SK-N-SH (cell line): ENCODE results near the gene PBX2. TPM values are rescaled to one million over a fixed set of nuclear protein-coding genes. Genes with fewer than 3 reads are reported as not detected.

ENCODE experiments used
- CTCF ChIA-PET: fragments of 300-600, 350-600 bp; formaldehyde crosslinking; extraction: SDS; loops from one replicate; lab custom pipeline; 2021; lab: Yijun Ruan, JAX
- POLR2A ChIA-PET: fragments of 350-600 bp; sonication (Branson Sonifier 250); formaldehyde crosslinking; extraction: SDS; loops from one replicate; lab custom pipeline; 2020; ENCODE audit warnings: antibody characterized with exemption, inconsistent platforms; lab: Yijun Ruan, JAX
- DNase-seq: peaks from one replicate; pipeline ENCODE4 v3.0.0; 2012
- H2AFZ ChIP-seq: fragments of 200-600 bp; sonication (generic); 2 replicates; pipeline ENCODE4 v1.8.1; 2016; ENCODE audit warnings: antibody characterized with exemption, mild to moderate bottlenecking, low read depth
- H3F3A ChIP-seq: fragments of 200-600 bp; sonication (generic); replicated peaks from 2 replicates; pipeline ENCODE3; 2016; ENCODE audit warnings: antibody characterized with exemption, mild to moderate bottlenecking; ENCODE audit not compliant: insufficient read depth
- H3K27ac ChIP-seq, 2 experiments: fragments of 200-500 bp in 1 of 2; fragments of 200-600 bp in 1 of 2; sonication (Bioruptor generic) in 1 of 2; sonication (generic), shearing (Covaris generic) in 1 of 2; 2 replicates each; pipeline versions ENCODE4 v1.5.1 to v1.6.1; 2014 to 2016; ENCODE audit warnings: low read depth in 2 of 2, inconsistent platforms in 1 of 2, low read length in 1 of 2, mild to moderate bottlenecking in 1 of 2, mixed read lengths in 1 of 2
- H3K27me3 ChIP-seq: fragments of 200-600 bp; sonication (generic), shearing (Covaris generic); 2 replicates; pipeline ENCODE4 v1.6.1; 2016; ENCODE audit warnings: mixed run types; ENCODE audit not compliant: insufficient read depth
- H3K36me3 ChIP-seq, 2 experiments: fragments of 200-500 bp in 1 of 2; fragments of 200-600 bp in 1 of 2; sonication (Bioruptor generic) in 1 of 2; sonication (generic) in 1 of 2; replicated peaks in 1 of 2; 2 replicates each; pipeline versions ENCODE3 to v1.5.1; 2014 to 2016; ENCODE audit warnings: low read length in 1 of 2, mild to moderate bottlenecking in 1 of 2; ENCODE audit not compliant: insufficient read depth in 2 of 2, control insufficient read depth in 1 of 2
- H3K4me1 ChIP-seq, 2 experiments: fragments of 200-500 bp in 1 of 2; fragments of 200-600 bp in 1 of 2; sonication (Bioruptor generic) in 1 of 2; sonication (generic), shearing (Covaris generic) in 1 of 2; 2 replicates each; pipeline versions ENCODE4 v1.5.1 to v1.6.1; 2014 to 2016; ENCODE audit warnings: low read depth in 1 of 2, low read length in 1 of 2, mixed run types in 1 of 2; ENCODE audit not compliant: insufficient read depth in 2 of 2, control insufficient read depth in 1 of 2
- H3K4me2 ChIP-seq: fragments of 200-600 bp; sonication (generic), shearing (Covaris generic); 2 replicates; pipeline ENCODE4 v1.6.1; 2017; ENCODE audit warnings: mixed run types
- H3K4me3 ChIP-seq, 2 experiments: fragments of 200-500 bp in 1 of 2; fragments of 200-600 bp in 1 of 2; sonication (Bioruptor generic) in 1 of 2; sonication (generic), shearing (Covaris generic) in 1 of 2; 2 replicates each; pipeline versions ENCODE4 v1.5.1 to v1.8.1; 2014 to 2016; ENCODE audit warnings: low read depth in 2 of 2, inconsistent platforms in 1 of 2, low read length in 1 of 2, mild to moderate bottlenecking in 1 of 2, mixed read lengths in 1 of 2, moderate library complexity in 1 of 2
- H3K79me2 ChIP-seq: fragments of 200-600 bp; sonication (generic); 2 replicates; pipeline ENCODE4 v1.8.1; 2017; ENCODE audit warnings: mild to moderate bottlenecking; ENCODE audit not compliant: insufficient read depth
- H3K9ac ChIP-seq: fragments of 200-600 bp; sonication (generic); 2 replicates; pipeline ENCODE4 v1.6.1; 2017; ENCODE audit warnings: mixed run types
- H3K9me2 ChIP-seq: fragments of 200-600 bp; sonication (generic); 2 replicates; pipeline ENCODE4 v1.6.1; 2017; ENCODE audit warnings: mixed run types
- H3K9me3 ChIP-seq: fragments of 200-600 bp; sonication (generic); 2 replicates; pipeline ENCODE4 v1.6.1; 2017; ENCODE audit warnings: mixed run types, mild to moderate bottlenecking, moderate library complexity
- H4K20me1 ChIP-seq: fragments of 200-600 bp; sonication (generic); 2 replicates; pipeline ENCODE4 v1.6.1; 2017; ENCODE audit warnings: mild to moderate bottlenecking, mixed run types; ENCODE audit not compliant: insufficient read depth
- GABPA ChIP-seq: IDR thresholded peaks from 2 replicates; pipeline ENCODE4 v1.4.0; 2012; ENCODE audit warnings: low read depth, mild to moderate bottlenecking
- MAX ChIP-seq: IDR thresholded peaks from 2 replicates; pipeline ENCODE4 v1.4.0; 2012; ENCODE audit warnings: low read depth
- MXI1 ChIP-seq: IDR thresholded peaks from 2 replicates; pipeline ENCODE4 v1.6.1; 2012; ENCODE audit warnings: mild to moderate bottlenecking, low read depth, low read length, improper control_type of control experiment
- RXRA ChIP-seq: IDR thresholded peaks from 2 replicates; pipeline ENCODE4 v1.4.0; 2012; ENCODE audit warnings: low read depth, mild to moderate bottlenecking, borderline replicate concordance
- WGBS: methylation state at CpG from one replicate; pipeline ENCODE4 v1.1.6; 2017; ENCODE audit warnings: low lambda C conversion rate; 5-methylcytosine and 5-hydroxymethylcytosine counted together
- polyA plus RNA-seq, 3 experiments: library from polyadenylated mRNA; depleted of rRNA; stranded (reverse); fragments of >200 nt; gene quantifications; 2 replicates each; pipeline ENCODE4 v1.2.3, GENCODE V29; 2012
- TF ChIP-seq, protein P1 (sequence below): IDR thresholded peaks from 2 replicates; pipeline ENCODE4 v1.4.0; 2012; ENCODE audit warnings: low read depth, borderline replicate concordance

PBX2 gene
- polyA plus RNA-seq, 1 of the 3 experiments (the other 2 are of a cell fraction), result 74.5 TPM

GRCh38 chr6:32151863-32152768 lies 37.9 kb downstream of the PBX2 start, which contains the start of gene PRRT1:
Gene PRRT1 (minus strand): TSS chr6:32151939. CDS start chr6:32151827, 112 bp downstream.
- peak within 1 kb of the TSS; percentile 94 for H3K4me2 ChIP-seq
- peaks cover 4% of the 10 kb centered on the region for H3F3A ChIP-seq
- H3K4me3 ChIP-seq, result peak within 1 kb of the TSS; percentile 75 to 81
- H3K79me2 ChIP-seq, result peaks cover 19% of the 10 kb centered on the region
- no peaks in the 10 kb centered on the region for H3K9me3 ChIP-seq
- peak within 1 kb of the TSS; percentile 84 for H3K9ac ChIP-seq
- no peaks in the 10 kb centered on the region for H4K20me1 ChIP-seq
- no peaks in the 10 kb centered on the region for H3K9me2 ChIP-seq
- peak within 1 kb of the TSS; percentile 86 to 95; a peak in 3 of 4 replicates for H3K27ac ChIP-seq
- peaks cover 13 to 31% of the 10 kb centered on the region in 2 experiments; a peak in 3 of 4 replicates for H3K4me1 ChIP-seq
- 55% methylated on average over 18 of the region's 24 CpGs for WGBS
- H2AFZ ChIP-seq, result peak within 1 kb of the TSS; percentile 87
- CTCF ChIA-PET, result interaction anchor here (0.6 to 0.9 kb wide), 5 partner anchors 14 to 111 kb away, joined by 3 to 8 read pairs (median 4); no protein-coding TSS in a partner anchor
- peaks cover 0 to 8% of the 10 kb centered on the region in 2 experiments for H3K36me3 ChIP-seq
- TF ChIP-seq RXRA, result no peak
- TF ChIP-seq, all 33 proteins: peak for 0
- POLR2A ChIA-PET, result interaction anchor here (1.6 kb wide), 1 partner anchor 25 kb away, joined by 5 read pairs; no protein-coding TSS in a partner anchor
- no peaks in the 10 kb centered on the region for H3K27me3 ChIP-seq
- DNase-seq, result peak; percentile 60

DNA sequence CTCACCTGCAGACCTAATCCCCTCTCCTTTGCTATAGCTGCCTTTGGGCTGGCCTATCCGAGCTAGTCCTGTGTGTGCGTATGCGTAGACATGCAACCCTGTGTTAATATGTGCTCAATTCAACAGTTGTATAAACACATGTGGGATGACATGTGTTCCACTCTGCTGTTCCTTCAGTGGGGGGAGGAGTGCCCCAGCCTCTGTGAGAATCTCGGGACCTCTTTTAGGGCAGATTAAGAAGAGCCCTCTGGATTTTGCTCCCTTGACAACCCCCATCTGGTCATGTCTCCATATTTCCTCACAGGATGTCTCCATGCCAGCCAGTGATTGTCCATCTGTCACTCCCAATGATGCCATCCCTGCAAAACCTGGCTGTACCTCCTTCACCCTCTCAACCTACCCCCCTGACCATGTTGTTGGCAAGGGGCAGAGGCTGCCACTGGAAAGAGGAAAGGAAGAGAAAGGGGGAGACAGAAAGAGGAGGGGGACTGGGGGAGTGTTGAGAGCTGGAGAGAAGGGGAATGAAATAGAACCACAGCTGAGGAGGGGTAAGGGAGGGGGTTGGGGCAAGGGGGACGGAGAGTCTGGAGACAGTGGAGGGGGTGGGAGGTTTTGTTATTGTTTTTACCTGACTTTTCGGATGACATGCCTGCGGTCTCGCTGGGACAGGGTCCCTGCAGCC lies 38.7 kb downstream of the PBX2 start:
- Histone ChIP-seq H3K4me3 (peak overlapping the region in 1 of 2 experiments; percentile 41; a peak in 3 of 4 replicates), H3K9ac (no peak overlapping the region), H3K9me2 (no peaks in the 10 kb centered on the region), H4K20me1 (no peaks in the 10 kb centered on the region), H3K79me2 (peaks cover 19% of the 10 kb centered on the region), H3F3A (peaks cover 4% of the 10 kb centered on the region), H3K27ac (no peak overlapping the region; a peak in 1 of 4 replicates), H3K4me1 (peaks cover 13 to 31% of the 10 kb centered on the region in 2 experiments; a peak in 3 of 4 replicates), H3K36me3 (peaks cover 0 to 2% of the 10 kb centered on the region in 2 experiments), H3K27me3 (no peaks in the 10 kb centered on the region), H3K9me3 (no peaks in the 10 kb centered on the region), H2AFZ (no peak overlapping the region), H3K4me2 (peak overlapping the region; percentile 64)
- WGBS, result 61% methylated on average over 7 of the region's 8 CpGs
- POLR2A ChIA-PET, result interaction anchor here (1.6 kb wide), 1 partner anchor 26 kb away, joined by 5 read pairs; no protein-coding TSS in a partner anchor
- CTCF ChIA-PET, result interaction anchor here (0.6 to 0.9 kb wide), 3 partner anchors 14 to 33 kb away, joined by 3 to 8 read pairs (median 3); no protein-coding TSS in a partner anchor
- DNase-seq, result no peak
- no peak for TF ChIP-seq GABPA
- TF ChIP-seq MXI1, result peak; percentile 24; the same call in 1 of the 2 replicates
- TF ChIP-seq MAX, result no peak
- TF ChIP-seq, protein P1, sequence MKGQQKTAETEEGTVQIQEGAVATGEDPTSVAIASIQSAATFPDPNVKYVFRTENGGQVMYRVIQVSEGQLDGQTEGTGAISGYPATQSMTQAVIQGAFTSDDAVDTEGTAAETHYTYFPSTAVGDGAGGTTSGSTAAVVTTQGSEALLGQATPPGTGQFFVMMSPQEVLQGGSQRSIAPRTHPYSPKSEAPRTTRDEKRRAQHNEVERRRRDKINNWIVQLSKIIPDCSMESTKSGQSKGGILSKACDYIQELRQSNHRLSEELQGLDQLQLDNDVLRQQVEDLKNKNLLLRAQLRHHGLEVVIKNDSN, result no peak
